ENCODE results near the gene ACTBL2.

ACTBL2 gene

GRCh38 chr5:57434683-57435082 is 47.9 kb downstream of the ACTBL2 start:
- H3K4me3 ChIP-seq (ENCODE audit: control insufficient read depth, low read depth, low read length), result no peak overlapping the region
- no peak for DNase-seq (ENCODE audit: low read depth)
- TF ChIP-seq CTCF (IDR thresholded peaks at IDR 0.05; ENCODE audit: control insufficient read depth, insufficient read depth, low read depth, low read length, missing control alignments), result no peak

DNA sequence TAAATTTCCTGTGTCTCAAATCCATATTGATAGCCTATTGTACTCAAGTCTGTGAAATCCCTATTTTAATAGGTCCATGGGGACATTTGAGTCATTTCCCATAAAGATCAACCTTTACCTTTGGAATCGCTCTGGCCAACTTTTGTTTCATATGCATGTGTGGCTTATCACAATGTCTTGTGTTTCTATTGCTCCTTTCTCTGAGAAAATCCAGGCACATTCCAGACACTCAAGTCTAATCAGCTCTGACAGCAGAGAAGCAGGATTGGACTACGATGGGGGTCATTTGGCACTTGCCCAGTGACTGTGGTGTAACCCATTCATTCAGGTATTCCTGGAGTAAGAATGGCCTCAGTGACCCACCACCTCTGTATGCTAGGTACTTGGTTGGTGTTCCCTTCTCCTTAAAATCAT is 48.4 kb downstream of the ACTBL2 start:
- TF ChIP-seq CTCF (IDR thresholded peaks at IDR 0.05; ENCODE audit: control insufficient read depth, insufficient read depth, low read depth, low read length, missing control alignments), result no peak
- no peak overlapping the region for H3K4me3 ChIP-seq (ENCODE audit: control insufficient read depth, low read depth, low read length)
- DNase-seq (ENCODE audit: low read depth), result no peak

DNA sequence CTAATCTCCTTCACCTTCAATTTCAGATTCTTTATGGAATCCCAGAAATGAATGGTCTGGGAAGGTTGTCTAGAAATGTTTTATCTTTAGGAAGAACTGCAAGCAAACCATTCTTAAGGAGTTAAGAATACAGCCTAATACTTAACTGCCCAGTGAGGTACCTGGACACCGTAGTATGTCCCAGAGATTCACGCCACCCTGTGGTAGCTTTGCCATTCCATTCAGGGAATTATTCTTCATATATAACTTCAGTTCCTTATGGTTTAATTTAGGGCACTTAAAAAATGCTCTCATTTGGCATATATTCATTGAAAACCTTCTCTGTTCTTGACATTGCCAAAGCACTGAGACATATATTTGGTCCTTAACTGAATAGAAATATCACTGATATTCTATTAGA is 49.7 kb downstream of the ACTBL2 start:
- DNase-seq (ENCODE audit: low read depth), result no peak

GRCh38 chr5:57431759-57432158 is 50.9 kb downstream of the ACTBL2 start:
- no peak for TF ChIP-seq CTCF (IDR thresholded peaks at IDR 0.05; ENCODE audit: control insufficient read depth, insufficient read depth, low read depth, low read length, missing control alignments)
- no peak overlapping the region for H3K4me3 ChIP-seq (ENCODE audit: control insufficient read depth, low read depth, low read length)
- DNase-seq (ENCODE audit: low read depth), result no peak

More for the DNA sequence above, 49.7 kb downstream of the ACTBL2 start:
- no peak for TF ChIP-seq CTCF (IDR thresholded peaks at IDR 0.05; ENCODE audit: control insufficient read depth, insufficient read depth, low read depth, low read length, missing control alignments)
- H3K4me3 ChIP-seq (ENCODE audit: control insufficient read depth, low read depth, low read length), result no peak overlapping the region
